Erythroblast (primary cell): ENCODE measurements around the gene CIB2.

Source experiments
- DNase-seq, 2 experiments: peaks; one replicate each; lab custom pipeline; 2025; lab: John Stamatoyannopoulos, UW
- GATA1 ChIP-seq: IDR thresholded peaks from 2 replicates; pipeline ENCODE4 v1.6.1; 2011; ENCODE audit warnings: low read depth, mild to moderate bottlenecking, control low read depth, low read length, moderate library complexity
- POLR2A ChIP-seq: IDR thresholded peaks from 2 replicates; pipeline ENCODE4 v1.6.1; 2011; ENCODE audit warnings: mild to moderate bottlenecking, low read length

The CIB2 gene

DNA sequence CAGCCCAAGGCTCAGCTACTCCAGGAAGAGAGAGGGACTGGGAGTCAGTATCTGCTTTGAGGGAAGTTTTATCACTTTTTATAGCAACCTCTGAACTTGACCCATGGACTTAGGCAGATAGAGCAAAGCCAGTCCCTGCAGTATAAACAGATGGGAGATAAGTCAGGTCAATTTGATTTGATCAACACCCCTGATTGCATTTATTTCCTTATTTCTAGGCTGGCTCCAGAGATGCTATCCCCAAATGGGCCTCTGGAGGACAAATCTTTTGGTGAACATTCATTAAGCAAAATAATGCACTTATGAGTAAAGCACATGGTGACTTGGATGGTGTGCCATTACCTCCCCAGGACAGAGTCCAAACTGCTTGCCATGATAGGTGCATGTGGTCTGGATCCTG, 9.0 kb upstream of the CIB2 start:
- TF ChIP-seq POLR2A, result no peak
- TF ChIP-seq GATA1, result no peak
- DNase-seq, result no peak

DNA sequence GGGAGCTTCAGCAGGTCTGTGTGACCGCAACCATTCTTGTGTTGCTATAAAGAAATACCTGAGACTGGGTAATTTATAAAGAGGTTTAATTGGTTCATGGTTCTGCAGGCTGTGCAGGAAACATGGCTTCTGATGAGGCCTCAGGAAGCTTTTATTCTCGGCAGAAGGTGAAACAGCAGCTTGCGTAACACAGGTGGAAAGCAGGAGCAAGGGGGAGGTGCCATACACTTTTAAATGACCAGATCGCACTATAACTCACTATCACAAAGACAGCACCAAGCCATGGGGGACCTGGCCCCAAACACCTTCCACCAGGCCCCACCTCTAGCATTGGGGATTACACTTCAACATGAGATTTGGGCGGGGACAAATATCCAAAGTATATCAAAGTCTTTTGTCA, 8.3 kb upstream of the CIB2 start:
- TF ChIP-seq POLR2A (no peak), GATA1 (no peak)
- DNase-seq, result no peak

DNA sequence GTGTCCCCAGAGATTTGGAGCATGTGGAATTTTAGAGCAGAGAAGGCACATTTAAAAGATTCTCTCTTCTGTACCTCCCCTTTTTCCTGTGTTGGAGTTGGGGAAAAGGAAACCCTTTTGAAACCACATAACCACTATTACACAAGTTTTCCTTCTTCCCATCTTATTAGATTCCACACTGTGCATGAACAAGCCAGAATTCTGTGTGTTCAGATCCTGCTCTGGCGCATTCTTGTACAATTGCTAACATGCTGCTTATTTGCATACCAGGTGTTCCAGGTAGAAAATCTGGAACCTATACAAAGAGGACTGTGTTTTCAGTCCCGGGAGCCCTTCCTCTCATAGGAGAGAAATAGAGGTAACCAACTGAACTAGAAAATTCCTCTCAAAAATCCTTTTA, 2.6 kb upstream of the CIB2 start:
- TF ChIP-seq POLR2A (no peak), GATA1 (no peak)
- DNase-seq, result no peak

DNA sequence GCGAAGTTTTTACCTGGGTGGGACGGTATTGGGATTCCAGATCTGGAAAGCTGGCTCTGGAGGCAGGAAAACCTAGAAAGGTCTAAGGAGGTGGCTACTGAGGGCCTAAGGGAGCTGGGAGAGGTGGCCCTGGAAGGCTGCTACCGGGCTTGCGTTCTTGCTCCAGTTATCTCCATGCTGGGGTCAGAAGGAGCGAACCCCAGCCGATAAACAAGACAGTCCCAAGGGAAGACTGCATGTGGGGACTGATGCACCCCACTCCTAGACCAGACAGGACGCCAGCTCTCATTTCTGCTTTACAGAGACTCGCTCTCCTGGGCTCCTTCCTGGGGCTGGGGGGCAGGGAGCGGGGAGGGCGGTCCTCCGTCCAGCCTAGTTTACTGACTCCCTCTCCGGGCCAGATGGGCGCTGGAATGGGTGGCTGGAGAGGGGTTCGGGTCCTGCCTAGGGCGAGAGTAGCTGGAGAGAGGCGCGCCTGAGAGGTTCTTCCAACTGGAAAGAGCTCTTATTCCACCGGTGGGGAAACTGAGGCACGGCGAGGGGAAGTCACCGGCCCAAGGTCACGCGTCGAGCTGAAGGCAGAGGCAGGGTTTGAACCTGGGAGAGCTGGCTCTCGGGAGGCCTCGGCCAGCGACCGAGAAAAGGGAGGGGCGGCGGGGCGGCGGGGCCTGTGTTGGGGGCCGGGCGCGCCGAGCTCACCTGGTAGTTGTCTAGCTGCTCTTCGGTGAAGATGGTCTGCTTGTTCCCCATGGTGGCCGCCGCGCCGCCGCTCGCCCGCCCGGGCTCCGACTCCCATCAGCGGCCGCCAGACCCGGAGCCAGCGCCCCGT, 565 bp downstream of the CIB2 start:
- TF ChIP-seq GATA1 (no peak), POLR2A (no peak)
- DNase-seq, result no peak

DNA sequence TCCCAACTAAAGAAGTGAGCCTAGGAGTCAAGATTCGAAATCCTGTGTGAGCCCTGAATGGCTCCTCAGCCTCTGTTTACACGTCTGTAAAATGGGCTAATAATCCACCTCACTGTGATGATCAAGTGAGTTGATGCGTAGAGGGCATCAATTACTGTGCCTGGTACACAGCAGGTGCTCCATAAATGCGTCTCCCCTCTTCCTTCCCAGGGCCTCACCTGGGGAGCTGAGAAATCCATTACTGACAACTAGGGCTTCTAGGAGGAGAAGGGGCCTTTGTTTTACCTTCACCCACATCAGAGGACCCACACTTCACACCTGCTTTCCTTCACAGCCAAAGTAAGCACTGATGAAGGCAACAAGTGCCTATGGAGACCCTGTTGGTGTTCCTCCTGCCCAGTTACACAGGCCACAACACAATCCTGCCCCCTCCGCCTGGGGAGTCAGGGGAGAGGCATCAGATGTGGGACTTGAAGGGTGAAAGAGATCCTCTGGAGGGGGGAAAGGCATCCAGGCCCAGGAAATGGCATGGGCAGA, 1.4 kb downstream of the CIB2 start:
- no peak for TF ChIP-seq GATA1
- no peak for TF ChIP-seq POLR2A
- DNase-seq, result no peak

DNA sequence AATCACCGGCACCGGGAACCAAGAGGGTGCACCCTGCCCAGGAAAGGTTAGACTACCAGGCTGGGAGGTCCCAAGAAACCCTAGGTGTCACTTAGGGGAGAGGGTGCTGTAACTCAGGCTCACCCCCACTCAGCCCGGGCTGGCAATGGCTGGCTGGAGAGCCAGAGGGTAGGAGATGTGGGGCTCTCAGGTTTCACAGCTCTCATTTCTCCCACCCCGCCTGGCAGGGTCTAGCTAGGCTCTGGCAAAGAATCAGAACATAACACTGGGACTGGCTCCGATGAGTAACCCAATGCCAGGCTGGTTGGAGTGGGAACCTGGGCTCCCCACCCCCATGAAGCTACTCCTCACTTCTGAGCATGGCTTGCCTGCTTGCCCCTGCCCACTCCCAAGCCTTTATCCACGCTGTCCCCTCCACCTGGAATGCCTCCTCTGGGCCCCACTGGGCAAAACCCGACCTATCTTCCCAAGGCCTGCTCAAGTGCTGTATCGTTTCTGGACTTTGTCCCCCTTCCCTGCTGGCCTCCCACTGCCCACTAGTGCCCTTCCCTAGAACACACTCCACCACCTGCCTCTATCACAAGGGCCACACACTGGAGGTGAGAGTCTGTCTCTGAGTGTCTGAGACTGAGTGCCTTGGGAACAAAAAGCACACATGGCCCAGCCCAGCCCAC, 2.0 kb downstream of the CIB2 start:
- no peak for DNase-seq
- TF ChIP-seq GATA1 (no peak), POLR2A (no peak)

DNA sequence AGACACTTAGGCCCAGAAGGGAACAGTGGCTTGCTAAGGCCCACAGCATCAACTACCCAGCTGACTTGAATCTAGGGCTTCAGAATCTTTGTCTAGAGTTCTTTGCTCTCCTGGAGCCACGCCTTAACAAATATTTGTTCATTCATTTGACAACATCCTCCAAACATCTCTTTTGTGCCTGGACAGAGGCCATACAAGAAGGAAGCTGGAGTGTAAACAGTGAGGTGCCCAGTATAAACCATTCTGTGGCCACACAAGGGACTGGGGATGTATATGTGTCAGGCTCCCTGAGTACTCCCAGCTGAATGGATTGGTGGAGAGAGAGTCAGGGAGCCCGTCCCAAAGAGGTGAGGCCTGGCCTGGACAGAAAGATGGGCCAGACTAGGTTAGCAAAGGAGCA, 3.4 kb downstream of the CIB2 start:
- DNase-seq, result no peak
- no peak for TF ChIP-seq GATA1
- no peak for TF ChIP-seq POLR2A

DNA sequence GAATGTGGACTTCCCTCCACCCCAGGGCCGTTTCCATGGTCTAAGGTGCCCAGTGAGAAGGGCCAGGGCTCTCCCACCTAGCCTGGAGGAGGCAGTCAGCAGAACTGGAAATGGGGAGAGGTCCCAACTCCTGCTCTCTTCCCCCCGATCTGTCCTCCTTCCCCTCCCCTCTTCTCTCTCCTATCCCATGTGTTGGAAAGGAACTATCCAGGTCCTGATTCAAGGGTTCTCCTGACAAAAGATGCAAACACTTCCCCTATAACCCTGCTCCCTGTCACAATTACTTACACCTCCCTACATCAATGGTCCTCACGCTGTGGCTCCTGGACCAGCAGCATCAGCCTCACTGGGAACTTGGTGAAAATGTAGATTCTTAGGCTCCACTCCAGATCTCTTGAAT, 6.0 kb downstream of the CIB2 start:
- DNase-seq, result no peak
- TF ChIP-seq POLR2A, result no peak
- TF ChIP-seq GATA1, result no peak

DNA sequence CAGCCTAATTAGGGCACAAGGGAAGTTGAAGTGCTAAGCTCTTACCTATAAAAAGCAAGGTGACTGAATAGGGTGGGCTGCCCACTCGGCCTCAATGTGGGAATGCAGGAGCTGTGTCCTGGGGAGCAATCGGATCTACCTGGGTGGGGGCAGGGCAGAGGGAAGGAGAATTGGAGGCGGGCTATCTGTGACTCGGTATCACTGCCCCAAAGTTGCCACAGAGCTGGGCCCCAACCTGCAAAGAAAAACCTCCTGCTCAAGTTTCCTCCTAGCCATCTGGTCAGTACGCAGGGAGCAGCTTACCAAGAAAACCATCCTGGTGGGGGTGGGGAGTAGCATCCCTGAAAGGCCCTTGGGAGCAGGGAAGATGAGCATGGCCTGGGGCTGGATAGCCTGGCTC, 10.7 kb downstream of the CIB2 start:
- DNase-seq, result no peak
- TF ChIP-seq GATA1, result no peak
- TF ChIP-seq POLR2A, result no peak

DNA sequence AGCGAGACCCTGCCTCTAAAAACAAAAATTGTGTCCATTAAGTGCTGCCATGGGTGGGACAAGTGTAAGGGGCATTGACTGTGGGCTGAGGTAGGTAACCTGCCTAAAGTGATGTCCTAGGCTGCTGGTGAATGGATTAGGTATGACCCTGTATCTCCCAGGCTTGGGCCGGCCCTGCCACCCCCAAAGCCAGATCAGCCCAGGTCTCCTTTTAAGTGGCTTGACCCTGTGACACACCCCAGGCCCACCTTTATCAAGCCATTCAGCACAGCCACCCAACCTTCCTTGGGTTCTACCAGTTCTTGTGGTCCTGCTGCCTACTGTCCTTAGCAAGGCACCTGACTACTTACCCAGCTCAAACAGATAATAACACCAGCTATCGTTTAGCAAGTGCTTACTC, 18.7 kb downstream of the CIB2 start:
- TF ChIP-seq GATA1 (no peak), POLR2A (no peak)
- DNase-seq, result no peak

DNA sequence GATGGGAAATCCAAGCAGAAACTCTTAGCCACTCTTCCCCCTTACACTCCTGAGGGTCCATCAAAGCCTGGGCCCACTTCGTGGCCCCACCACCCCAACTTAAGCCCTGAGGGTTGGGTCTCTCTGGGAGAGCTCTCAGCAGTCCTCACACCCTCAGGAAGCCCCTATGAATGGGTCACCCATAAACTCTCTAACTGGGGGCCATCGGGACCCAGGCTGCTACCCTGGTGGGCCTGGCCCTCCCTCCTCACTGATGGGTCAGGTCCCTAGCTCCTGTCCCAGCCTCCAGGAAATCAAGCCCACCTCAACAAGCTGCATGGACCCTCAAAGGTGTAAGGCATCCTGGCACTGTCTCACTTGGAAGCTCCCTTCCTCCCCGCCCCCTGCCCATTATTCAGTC, 19.5 kb downstream of the CIB2 start:
- TF ChIP-seq POLR2A (no peak), GATA1 (no peak)
- DNase-seq, result no peak

DNA sequence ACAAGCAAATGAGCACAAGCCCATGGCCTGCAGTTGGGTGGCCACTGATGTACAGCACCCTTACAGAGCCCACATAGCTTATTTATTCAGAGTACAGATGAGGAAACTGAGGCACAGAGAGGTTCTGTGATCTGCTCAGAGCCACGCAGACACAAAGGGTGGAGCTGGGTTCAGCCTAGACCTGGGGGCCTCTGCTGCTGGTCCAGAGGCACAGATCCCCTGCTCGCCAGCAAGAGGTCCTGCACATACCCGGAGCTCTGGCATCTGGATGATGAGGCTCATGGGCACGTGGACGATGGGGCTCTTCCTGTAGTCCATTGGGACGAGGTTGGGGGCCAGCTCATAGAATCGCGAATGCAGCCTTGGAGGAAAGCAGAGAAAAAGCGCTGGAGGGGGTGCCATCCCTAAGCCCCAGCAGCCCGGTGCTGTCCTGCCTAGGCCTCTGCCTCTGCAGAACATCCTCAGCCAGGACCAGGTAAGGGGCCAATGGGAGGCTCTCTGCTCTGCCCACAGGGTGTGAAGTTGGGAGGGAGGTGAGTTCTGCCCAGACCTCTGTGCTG, 20.2 kb downstream of the CIB2 start:
- TF ChIP-seq GATA1, result no peak
- TF ChIP-seq POLR2A, result no peak
- no peak for DNase-seq

DNA sequence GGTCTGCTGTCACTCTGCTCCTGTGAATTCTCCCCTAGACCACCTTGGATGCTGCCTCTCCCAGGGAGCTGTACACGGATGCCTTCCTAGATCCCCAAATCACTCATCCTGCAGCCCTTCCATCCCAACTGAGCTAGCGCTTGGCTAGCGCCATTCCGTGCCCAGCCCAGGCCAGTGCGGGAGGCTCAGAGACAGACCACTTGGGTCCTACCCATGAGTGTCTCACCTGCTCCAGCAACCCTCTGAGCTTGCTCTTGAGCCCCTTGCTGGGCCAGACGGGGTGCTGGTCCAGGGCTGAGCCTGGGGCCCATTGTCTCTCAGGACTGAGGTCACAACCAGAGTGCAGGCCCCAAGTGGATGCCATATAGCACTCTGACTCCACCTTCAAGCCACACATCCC, 21.1 kb downstream of the CIB2 start:
- DNase-seq, result no peak
- no peak for TF ChIP-seq GATA1
- no peak for TF ChIP-seq POLR2A

DNA sequence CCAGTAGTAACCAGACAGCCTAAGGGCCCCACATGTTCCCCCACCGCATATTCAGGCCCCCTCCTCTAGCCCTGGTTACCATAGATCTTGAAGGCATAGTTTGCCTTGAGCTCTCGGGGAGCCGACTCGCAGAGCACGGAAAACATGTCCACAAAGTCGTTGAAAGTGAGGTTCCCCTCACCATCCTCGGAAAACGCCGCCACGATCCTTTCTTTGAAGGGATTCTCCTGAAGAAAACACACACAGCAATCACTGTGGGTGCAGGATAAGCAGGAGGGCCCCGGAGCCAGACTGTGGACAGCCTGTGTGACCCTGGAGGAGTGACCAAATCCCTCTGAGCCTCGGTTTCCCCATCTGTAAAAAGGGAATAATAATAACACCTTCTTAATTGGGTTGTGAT, 22.1 kb downstream of the CIB2 start:
- TF ChIP-seq POLR2A (no peak), GATA1 (no peak)
- DNase-seq, result no peak

DNA sequence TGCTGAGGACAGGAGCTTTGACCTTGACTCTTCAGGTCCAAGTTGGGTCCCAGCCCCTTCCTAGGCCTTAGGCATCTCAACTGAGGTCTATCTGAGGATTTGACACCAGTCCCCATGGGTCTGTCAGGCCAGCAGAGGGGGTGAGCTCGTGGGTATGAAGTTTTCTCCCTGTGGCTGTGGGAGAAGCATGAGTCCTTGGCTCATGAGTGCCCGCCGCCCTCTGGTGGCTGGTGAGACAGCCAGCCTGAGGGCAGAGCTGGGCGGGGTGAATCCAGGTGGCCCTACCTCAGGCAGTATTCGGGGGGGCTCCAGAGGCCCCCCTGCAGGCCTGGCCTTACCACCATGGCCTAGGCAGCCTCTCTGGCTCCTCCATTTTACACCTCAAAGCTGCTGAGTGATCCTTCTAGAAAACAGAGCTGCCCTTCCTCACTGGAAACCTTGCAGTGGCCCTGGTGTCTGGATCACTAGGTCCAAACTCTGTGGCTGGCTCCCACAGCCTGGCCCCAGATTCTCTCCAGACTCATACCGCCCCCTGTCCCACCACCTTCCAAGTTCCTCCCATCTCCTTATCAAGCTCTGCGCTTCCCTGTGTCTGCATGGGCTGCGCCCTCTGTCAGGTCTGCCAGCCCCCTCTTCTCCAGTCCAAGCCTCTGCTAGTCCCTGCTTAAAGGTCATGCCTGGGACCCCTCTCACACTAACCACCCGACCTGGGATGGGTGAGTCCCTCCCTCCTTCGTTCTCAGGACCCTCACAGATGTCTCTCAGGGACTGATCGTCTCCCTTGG, 22.8 kb downstream of the CIB2 start:
- TF ChIP-seq POLR2A (no peak), GATA1 (no peak)
- peak; percentile 80 to 81 for DNase-seq
